Measurements from ENCODE around the gene OSBPL10.
"Not testable (repeated sequence)": the region's sequence is repeated elsewhere in the genome, so short reads cannot be mapped to it uniquely, and the experiment has no call there.

The OSBPL10 gene

DNA sequence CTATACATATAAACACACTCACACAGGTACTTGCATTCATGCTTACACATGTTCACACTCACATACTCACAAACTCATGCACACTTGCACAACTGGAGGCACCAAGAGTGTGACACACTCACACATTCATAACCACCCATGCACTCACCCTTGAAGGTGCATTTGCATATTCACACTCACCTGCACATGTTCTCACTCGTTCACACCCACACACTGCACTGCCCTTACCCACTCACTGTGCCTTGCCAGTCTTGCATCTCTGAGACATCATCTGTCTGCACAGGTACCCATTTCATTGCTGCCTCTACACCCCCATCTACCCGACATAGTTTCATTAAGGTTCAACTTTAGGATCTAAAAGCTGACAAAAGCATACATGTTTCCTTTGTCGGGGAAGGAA is 95.8 kb downstream of the OSBPL10 start:
- DNase-seq = no peak

DNA sequence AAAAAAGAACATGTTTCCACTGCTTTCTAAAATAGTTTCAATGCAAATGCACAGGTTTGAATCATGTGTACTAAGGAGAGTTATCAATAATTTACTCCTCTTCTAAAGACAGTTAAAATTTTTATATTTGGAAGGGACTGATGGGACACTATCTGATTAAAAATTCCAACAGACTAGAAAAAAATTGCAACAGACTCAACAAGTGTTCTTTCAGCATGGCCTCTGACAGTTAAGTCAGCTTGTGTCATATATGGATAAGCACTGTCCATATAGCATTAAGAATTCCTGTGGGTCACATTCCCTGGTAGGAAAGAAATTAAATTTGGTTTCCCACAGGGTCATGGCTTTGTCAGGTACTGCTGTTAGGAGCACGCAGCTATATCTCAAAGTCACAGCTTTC is 96.8 kb downstream of the OSBPL10 start:
- no peak for DNase-seq

DNA sequence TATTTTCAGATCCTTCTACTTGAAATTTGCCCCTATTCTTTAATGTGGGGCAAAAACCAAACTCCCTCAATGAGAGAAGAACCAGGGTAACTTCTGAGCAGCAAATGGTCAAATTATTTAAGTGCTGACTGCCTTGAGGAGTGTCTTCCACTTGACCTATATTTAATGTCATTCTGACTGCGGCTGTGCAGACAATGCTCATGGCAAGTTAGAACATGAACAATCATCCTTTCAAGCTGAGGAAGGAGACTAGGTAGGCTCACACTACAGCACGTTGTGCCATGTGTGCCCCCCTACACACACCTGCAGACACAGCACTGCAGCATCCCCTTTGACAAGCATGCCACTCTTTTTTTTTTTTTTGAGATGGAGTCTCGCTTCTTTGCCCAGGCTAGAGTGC is 98.2 kb downstream of the OSBPL10 start:
- no peak for DNase-seq

DNA sequence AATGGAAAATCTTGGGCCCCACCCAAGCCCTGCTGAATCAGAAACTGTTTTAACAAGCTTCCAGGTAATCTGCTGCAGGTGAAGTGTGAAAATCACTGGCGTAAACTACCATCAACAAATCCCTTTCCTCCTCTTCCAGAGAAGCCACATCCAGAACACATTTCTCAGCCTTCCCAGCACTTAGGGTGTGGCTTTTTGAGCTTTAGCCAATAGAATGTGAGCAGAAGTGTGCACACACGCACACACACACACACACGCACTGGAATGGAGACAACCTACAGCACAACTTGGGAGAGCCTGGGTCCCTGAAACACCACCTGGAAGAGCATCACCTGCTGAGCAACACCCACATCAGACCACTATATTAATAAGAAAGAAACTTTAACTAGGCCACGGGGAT is 98.6 kb downstream of the OSBPL10 start:
- DNase-seq = no peak

DNA sequence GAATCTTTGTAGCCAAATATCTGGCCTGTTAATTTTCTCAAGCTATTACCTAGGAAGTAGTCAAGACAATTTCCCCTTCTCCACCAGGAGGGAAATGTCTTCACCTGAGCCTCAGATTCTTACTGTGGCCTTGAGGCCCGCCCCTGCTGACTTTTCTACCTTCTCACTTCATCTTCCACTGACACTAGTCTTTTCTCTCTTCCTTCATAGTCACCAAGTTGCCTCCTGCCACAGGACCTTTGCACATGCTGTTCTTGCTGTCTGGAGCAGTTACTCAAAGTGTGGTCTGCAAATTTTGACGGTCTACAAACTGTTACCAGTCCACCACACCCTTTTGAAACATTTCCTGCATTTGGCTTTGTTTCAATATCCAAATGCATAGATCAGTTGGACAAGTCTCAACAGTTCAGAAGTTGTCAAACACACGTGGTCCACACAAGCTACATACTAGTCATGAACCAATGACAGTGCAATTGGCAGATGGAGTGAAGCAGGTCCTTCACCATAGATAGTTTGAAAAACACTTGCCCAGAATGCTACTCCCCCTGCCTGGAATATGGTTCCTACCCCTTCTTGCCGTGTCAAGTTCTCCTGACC is 100.5 kb downstream of the OSBPL10 start:
- no peak for DNase-seq

DNA sequence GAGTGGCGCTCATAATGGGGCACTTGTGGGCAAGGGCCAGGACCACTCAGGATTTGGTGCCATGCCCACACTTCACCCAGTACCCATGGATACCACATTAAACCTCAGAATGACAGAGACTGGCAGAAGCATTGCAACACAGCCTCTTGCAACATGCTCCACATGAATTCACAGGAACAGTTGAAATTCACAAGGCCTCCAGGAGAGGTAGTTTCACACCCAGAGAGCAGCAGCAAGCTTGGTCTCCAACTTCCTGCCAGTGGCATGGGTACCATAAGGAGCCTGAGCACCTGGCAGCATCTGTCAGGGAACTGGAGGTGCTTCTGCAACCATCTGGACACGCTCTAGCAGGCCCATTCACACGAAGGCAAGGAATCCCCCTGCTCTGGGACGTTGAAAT is 101.0 kb downstream of the OSBPL10 start:
- DNase-seq = no peak

DNA sequence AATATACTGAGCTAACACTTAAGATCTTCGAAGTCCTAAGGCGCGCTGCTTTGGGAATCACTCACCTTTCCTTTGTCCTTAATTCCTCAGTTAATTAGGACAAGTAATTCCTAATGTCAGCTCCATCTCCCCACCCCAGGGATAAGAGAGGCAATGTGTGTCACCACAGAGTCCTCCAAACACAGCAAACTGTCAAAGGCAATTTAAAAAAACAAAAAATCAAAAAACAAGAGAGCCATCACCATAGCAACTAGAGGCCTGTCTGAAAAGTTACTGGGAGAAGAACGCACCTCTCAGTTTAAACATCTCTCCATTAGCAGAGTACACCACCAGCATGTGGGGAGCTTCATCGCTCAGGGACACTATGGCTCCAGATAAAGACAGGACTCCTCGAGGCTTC is 101.7 kb downstream of the OSBPL10 start:
- no peak for DNase-seq

DNA sequence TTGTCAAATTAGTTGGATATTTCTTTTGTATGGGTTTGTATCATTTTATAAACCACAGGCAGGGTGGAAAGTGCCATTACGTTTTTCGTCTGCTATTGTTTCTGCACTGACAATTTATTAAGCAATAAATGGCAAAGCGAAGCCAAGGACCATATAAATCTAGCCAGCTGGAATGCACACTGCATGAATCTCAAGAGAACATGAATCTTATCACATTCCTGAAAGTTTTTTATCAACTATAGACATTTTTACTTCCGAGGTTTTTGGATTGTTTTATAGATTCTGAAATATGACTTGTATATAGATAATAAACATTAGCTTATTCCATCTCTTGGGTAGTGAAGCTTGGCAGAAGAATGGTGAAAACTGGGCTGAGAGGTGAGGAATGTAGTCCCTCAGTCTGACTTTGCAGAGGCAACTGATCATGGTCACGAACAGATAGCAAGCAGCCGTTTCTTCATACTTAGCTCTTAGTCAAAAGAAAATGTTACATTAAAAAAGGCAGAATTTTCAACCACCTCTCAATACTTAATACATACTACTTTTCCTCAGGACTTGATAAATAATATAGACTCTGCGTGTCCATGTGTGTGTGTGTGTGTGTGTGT is 102.7 kb downstream of the OSBPL10 start:
- no peak for DNase-seq

DNA sequence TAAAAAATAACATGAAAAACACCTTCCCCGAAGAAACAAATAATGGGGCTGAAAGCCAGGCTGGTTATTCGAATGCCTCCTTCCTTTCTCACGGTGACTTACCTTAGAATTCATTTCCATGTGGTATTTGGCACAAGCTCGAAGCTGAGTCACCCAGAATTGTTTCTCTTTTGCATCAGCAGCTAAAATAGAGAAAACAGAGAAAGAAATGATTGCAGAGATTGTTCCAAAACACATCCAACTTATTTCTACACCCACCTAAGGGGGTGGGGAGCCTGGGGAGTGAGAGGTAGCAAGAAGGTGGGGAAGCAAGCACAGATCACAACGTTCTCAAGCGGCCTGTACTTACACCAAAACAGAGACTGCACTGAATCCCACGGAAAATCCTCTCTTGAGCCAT is 104.7 kb downstream of the OSBPL10 start:
- no peak for DNase-seq

DNA sequence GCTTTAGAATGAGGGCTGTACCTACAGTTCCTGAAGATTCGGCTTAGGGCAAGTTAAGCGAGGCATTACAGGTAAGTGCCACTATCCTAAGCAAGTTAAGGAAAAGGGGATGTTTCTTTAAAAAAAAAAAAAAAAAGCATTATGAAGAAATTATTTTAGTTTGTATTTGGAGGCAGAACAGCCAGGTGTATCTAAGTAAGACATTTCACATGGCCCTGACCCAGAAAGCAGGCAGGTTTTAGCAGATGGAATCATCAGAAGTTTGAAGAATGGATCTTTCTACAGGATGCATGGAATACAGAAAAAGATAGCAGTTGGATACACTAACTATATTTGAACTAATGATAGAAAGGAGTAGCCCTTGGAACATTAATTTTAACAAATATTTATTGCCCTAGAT is 105.6 kb downstream of the OSBPL10 start:
- no peak for DNase-seq

DNA sequence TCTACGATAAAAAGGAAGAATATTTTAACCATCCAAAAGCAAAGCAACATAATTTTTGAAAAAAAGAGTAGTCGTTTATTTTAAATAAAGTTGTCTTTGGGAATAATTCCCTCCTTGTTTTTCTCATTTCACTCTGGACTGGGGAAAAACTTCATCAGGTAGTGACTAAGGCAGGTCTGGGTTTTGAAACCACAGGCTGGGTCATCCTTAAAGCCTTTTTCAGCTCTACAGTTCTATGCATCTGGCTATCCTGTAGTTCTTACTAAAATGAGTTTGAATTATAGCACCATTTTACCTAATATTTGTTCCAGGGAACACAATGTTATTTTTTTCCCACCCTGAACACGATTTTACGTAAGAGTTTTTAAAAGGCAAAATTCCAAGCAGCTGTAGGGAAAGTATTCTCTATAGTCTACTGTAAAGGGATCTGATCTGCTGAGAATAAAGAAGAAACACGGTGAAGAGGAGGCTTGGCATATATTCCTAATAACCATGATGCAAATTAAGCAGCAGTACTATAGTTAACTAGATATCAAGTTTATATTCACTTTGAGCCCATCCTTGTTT is 107.7 kb downstream of the OSBPL10 start:
- no peak for DNase-seq

DNA sequence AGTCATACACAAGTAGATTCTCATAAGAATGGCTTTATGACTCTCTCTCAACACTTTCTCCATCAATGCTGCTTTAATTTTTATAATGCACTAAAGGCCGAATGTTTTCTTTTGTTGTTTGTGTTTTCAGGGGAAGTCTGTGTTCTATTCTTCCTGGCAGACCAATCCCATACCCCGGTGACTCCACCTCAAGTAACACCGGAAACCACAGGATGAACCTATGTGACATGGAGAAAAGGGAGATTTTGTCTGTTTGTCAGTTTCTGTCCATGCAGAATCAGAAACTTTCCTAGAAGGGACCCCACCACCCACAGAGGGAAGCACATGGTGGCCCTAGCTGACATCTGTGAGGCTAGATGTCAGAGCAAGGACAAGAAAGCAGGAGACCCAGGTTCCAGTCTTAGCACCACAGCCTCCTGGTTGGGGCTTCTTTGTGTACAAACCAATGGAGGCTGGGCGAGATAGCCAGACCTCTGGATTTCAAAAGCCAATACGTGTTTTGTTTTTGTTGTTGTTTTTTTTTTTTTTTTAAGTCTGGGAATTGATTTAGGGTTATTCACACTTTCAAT is 109.0 kb downstream of the OSBPL10 start:
- DNase-seq = no peak

DNA sequence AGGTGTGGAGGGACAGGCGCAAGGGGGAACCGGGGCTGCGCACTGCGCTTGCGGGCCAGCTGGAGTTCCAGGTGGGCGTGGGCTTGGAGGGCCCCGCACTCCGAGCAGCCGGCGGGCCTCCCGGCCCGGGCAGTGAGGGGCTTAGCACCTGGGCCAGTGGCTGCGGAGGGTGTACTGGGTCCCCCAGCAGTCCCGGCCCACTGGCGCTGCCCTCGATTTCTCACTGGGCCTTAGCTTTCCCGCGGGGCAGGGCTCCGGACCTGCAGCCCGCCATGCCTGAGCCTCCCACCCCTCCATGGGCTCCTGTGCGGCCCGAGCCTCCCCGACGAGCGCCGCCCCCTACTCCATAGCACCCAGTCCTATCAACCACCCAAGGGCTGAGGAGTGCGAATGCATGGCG is 111.0 kb downstream of the OSBPL10 start:
- DNase-seq = not testable (repeated sequence)

DNA sequence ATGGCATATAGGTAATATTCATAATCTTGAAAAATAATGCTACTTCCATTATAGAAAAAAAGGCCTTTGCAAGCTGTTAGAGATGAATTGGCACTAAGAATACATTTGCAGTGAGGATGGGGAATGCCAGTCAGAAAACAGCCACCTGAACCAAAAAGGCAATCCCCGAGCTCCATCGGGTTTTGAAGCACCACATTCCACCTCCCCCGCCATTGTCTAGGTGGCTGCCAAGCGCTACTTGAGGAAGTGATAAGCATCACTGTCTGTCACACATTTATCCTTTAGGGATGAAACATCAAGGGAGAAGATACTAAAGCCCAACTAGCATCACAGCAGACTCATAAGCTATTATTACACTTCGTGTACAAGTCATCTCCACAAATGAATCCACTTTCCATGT is 112.8 kb downstream of the OSBPL10 start:
- no peak for DNase-seq

DNA sequence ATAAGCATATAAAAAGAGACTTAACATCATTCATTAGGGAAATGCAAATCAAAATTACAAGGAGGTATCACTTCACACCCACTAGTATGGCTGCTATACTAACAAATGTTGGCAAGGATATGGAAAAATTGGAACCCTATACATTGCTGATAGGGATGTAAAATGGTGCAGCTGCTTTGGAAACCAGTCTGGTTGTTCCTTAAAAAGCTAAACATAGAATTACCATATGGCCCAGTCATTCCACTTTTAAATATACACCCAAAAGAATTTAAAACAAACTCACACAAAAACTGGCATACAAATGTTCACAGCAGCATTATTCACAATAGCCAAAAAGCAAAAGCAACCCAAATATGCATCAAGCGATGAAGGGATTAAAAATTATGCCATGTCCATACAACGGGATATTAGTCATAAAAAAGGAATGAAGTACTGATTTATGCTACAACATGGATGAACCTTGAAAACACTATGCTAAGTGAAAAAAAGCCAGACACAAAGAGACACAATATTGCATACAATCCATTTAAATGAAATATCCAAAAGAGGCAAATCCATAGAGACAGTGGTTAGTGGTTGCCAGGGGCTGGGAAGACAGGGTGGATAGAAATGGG is 118.3 kb downstream of the OSBPL10 start:
- DNase-seq = no peak

DNA sequence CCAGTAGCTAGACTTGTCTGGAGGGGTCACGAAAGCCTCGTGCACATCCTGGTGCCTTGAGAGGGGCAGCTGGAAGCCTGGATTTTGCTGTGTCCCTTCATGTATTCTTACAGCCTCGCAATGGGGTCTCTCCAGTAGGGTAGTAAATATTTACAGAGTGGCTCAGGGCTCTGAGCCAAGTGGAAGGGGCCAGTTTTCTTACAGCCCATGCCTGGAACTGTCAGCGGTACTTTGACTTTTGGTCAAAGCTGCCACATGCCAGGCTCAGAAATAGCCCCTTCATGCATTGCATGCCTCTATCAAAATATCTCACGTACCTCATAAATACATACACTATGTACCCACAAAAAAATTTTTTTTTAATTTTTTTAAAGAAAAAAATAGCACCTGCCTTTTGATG is 119.2 kb downstream of the OSBPL10 start:
- no peak for DNase-seq

DNA sequence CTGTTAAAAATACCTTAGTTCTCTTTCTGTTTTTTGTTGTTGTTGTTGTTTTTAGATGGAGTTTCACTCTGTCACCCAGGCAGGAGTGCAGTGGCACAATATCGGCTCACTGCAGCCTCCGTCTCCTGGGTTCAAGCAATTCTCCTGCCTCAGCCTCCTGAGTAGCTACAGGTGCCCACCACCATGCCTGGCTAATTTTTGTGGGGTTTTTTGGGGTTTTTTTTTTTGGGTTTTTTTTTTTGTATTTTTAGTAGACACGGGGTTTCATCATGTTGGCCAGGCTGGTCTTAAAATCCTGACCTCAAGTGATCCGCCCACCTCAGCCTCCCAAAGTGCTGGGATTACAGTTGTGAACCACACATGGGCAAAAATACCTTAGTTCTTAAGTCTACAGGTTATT is 120.4 kb downstream of the OSBPL10 start:
- not testable (repeated sequence) for DNase-seq

DNA sequence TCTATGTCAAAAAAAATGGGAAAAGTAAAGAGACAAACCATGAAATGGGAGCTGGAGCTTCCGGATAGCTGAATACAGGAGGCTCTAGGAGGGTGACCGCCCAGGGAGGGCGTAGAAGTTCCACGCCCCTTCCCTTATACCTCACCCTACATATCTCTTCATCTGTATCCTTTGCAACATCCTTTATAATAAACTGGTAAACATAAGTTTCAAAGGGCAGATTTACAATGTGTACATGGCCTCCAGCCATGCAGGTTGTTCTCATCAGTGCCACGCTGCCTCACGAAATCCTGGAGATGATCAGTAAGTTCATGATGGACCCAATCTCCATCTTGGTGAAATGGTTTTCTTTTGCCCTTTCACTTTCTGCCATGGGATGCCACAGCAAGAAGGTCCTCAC is 121.8 kb downstream of the OSBPL10 start:
- no peak for DNase-seq

DNA sequence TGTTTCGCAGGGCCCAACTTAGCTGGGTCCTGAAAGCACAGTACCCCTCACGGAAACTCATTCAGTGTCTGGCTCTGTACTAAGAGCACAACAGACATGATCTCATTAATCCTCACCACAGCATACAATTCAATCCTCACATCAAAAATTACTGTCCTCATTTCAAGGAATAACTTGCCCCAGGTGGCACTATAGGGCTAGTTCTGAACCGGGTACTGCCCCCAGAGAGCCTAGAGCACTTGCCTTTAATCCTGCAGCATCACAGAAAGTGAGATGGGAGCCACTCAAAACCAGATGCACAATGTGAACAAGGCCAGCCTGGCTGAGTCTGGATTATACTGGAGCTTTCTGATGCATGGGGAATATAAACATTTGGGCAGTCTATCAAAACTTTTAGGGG is 122.6 kb downstream of the OSBPL10 start:
- no peak for DNase-seq

DNA sequence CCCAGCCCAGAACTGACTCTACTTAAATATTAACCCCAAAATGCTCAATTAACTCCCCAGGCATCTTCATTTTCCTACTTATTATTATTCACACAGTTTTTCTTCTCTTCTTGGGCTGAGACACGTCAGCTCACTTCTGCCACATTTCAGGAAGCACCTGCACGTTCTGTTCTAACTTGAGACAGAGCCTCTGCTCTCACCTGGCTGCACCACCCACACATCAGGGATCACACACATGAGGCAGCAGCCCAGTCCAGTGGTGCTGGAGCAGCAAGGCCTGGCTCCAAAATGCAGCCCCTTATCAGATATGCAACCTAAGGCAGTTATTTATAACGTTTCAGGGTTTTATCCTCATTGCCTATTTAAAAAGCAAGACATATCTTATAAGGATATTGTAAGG is 127.5 kb downstream of the OSBPL10 start:
- no peak for DNase-seq

DNA sequence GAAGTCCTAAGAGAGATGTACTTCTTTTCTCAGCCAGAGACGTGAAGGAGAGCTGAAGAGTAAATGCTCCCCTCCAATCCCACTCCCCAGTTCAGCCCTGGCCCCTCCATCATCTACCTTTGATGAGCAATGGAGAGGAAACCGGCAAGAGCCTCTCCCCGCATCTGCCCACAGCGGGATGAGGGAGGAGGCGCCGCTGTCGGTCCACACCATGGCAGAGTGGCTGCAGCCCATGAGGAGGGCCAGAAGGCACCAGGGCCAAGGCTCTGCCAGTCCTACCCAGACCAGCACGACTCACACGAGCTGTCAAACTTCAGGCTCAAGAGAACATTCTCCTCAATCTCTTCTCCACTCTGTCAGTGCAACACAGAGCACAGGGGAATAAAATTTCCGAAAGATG is 129.8 kb downstream of the OSBPL10 start:
- no peak for DNase-seq

DNA sequence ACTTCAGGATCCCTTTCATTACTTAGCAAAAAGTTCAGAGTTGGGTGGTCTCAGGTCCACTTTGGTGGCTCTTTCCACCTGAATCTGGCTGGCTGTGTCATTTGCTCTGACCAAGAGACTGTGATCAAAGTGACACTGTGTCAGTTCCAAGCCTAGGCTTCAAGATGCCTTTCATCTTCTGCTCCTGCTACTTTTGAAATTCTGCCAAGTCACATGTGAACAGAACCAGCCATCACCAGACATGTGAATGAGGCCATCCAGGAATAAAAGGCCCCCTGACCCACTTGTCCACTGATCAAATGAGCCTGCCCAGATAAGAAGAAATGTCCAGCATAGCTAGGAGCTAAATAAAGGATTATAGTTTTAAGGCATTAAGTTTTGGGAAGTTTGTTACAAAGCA is 132.2 kb downstream of the OSBPL10 start:
- no peak for DNase-seq

DNA sequence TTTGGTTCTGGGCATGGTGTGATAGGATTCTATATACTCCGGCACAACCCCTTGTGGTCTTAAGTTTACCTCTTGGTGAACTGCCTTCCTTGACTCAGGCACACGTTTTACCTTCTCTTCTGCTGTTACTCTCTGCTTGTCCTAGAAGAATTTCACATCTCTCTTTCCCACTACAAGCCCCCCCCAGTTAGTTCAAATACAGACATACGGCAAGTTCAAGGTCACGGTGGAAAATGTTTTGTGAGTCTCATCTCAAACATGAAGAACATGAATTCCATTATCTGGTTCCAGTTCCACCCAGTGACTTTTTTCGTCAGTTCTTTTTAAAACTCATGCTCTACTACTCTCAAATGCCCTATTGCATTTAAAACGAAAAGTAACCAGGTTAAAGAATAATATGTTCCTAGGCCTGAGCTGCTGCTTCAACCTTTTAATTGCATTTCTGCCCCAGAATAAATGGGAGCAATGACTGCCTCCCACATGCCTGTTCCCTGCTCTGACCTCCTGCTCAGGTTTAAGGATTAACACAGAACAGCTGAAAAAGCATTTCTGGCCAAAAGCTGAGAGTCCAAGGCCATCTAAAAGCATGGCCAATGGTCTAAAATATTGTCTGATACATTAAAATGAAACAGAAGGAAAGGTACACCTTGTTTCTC is 132.8 kb downstream of the OSBPL10 start:
- DNase-seq = no peak

DNA sequence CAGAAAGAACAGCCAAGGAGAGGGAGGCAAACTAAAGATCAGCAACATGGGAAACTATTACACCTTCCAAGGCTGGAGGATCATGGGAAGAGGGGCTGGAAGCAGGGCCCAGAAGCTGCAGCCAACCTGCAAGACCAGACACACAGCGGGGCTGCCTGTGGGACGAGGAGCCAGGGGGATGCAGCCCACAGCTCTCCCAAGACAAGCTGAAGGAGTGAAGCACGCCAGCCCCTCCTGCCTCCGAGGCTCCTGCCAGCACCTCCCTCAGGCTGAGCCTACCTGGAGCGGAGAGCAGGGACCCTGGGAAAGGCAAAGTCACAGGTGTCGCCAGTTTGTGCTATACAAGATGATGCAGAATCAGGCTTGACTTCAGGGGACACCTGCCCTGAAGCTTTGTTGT is 133.3 kb downstream of the OSBPL10 start:
- DNase-seq = no peak

Data from stimulated activated CD4-positive, alpha-beta T cell treated with anti-CD3 and anti-CD28 coated beads, Interleukin-1b, Interleukin-23, amount 100 ng/mL, for 48 hours (primary cell).